Stomach (tissue), 9 donors: ENCODE measurements around the gene CYP17A1. TPM values are rescaled to one million over a fixed set of nuclear protein-coding genes. Genes with fewer than 3 reads are reported as not detected.
A peak's percentile ranks its signal among the peaks of the same experiment; 100 is the strongest.
"Not testable (repeated sequence)": the region's sequence is repeated elsewhere in the genome, so short reads cannot be mapped to it uniquely, and the experiment has no call there.

Experiments
- DNase-seq, 2 donors: peaks; one replicate each; pipeline versions ENCODE4 v3.0.0 to v3.0.0-alpha.2; 2013 to 2019
- H3K27ac ChIP-seq, 5 donors: fragments of 200-600 bp in 4 of 5; sonication (generic) in 4 of 5; one replicate each; pipeline ENCODE4 v1.5.1; 2013 to 2019; ENCODE audit warnings: mild to moderate bottlenecking in 1 of 5, moderate library complexity in 1 of 5
- H3K27me3 ChIP-seq, 3 donors: fragments of 200-600 bp; sonication (generic); one replicate each; pipeline ENCODE4 v1.5.1; 2017 to 2019; ENCODE audit warnings: mixed run types in 1 of 3
- H3K36me3 ChIP-seq, 4 donors: fragments of 200-600 bp; sonication (generic); 1 replicate in 3 of 4; 2 replicates in 1 of 4; pipeline ENCODE4 v1.5.1; 2016 to 2019
- H3K4me1 ChIP-seq, 4 donors: fragments of 200-600 bp; sonication (generic); one replicate each; pipeline ENCODE4 v1.5.1; 2016 to 2019
- H3K4me3 ChIP-seq, 4 donors: fragments of 200-600 bp; sonication (generic) in 3 of 4; one replicate each; pipeline ENCODE4 v1.5.1; 2016 to 2019; ENCODE audit warnings: mild to moderate bottlenecking in 1 of 4
- H3K9me3 ChIP-seq, 4 donors: fragments of 200-600 bp; sonication (generic); one replicate each; pipeline ENCODE4 v1.5.1; 2016 to 2019
- CTCF ChIP-seq, 7 experiments: fragments of 450-650 bp in 4 of 7; fragments of 200-600 bp in 3 of 7; sonication (generic) in 3 of 7; IDR thresholded peaks; one replicate each; pipeline ENCODE4 v1.5.1; 2016 to 2019; ENCODE audit warnings: antibody characterized with exemption in 7 of 7, control low read depth in 2 of 7, mild to moderate bottlenecking in 1 of 7
- EP300 ChIP-seq: sonication (generic); formaldehyde crosslinking; IDR thresholded peaks from one replicate; pipeline ENCODE4 v1.6.1; 2017; ENCODE audit warnings: antibody characterized with exemption
- POLR2A ChIP-seq, 4 donors: fragments of 450-650 bp; IDR thresholded peaks; one replicate each; pipeline ENCODE4 v1.6.1; 2016; ENCODE audit warnings: antibody characterized with exemption in 4 of 4, control low read depth in 2 of 4, mild to moderate bottlenecking in 1 of 4, moderate library complexity in 1 of 4
- POLR2AphosphoS5 ChIP-seq, 3 donors: sonication (generic); formaldehyde crosslinking; IDR thresholded peaks; one replicate each; pipeline ENCODE4 v1.6.1; 2016; ENCODE audit warnings: antibody characterized with exemption in 3 of 3
- WGBS, 5 donors: extraction: QIAGEN DNeasy Blood & Tissue Kit in 3 of 5; methylation state at CpG; one replicate each; pipeline versions ENCODE4 v1.1.5 to v1.1.7; 2013 to 2018; 5-methylcytosine and 5-hydroxymethylcytosine counted together
- intact Hi-C: fragments of 100-400 bp; cut with DNase I; formaldehyde crosslinking; loops from one replicate; pipeline ENCODE4 v1.15.1; 2023; ENCODE audit warnings: low total_unique reads
- polyA plus RNA-seq, 3 donors: library from polyadenylated mRNA; stranded (reverse); fragments of 200-250 nt; gene quantifications; one replicate each; pipeline ENCODE4 v1.2.3, GENCODE V29; 2013
- total RNA-seq, 5 donors: library from RNA; depleted of rRNA; stranded (reverse); fragments of >200 nt; gene quantifications; one replicate each; pipeline versions ENCODE4 v1.1.0 to v1.2.3, GENCODE V29; 2014 to 2016
- donor health status: healthy with polysubstance abuse.
- donor health status: Bipolar disorder and iron deficiency.
- donor health status: healthy.

Gene CYP17A1
- total and polyA plus RNA-seq, 8 donors, result 0.30 to 106 (median 0.37) TPM; not detected in 5

DNA sequence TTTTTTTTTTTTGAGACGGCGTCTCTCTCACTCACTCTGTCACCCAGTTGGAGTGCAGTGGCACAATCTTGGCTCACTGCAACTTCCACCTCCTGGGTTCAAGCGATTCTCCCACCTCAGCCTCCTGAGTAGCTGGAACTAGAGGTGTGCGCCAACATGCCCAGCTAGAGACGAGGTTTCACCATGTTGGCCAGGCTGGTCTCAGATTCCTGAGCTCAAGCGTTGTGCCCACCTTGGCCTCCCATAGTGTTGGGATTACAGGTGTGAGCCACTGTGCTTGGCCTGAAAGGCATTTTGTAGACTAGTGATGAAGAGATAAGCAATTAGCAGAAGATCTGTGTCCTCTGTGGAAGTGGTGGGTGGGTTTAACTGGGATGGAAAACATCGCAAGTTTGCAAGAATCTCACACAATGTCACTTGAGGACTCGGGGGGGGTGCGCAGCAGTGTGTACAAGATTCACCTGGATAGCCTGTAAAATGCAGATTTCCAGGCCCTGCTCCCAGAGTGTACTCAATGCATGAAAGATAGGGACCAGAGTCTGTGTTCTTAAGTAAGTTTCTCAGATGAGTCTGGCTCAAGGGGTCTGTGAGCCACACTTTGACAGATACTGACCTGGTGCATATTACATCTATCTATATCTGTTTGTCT is 10.9 kb downstream of the CYP17A1 start:
- H3K36me3 ChIP-seq, result no peaks in the 10 kb centered on the region
- no peak overlapping the region for H3K27ac ChIP-seq
- intact Hi-C loops, result loop anchor here (10.0 kb wide), 1 partner anchor 91 kb away; no protein-coding TSS in a partner anchor
- WGBS, 5 donors, result 90 to 96% (median 94%) methylated on average over 9 of the region's 9 CpGs
- no peak for DNase-seq
- TF ChIP-seq POLR2A (IDR thresholded peaks at IDR 0.05) (no peak), CTCF (IDR thresholded peaks at IDR 0.05) (no peak), EP300 (no peak)
- H3K4me1 ChIP-seq, result no peaks in the 10 kb centered on the region
- no peaks in the 10 kb centered on the region for H3K9me3 ChIP-seq
- H3K4me3 ChIP-seq, result no peak overlapping the region
- H3K27me3 ChIP-seq, result no peaks in the 10 kb centered on the region

DNA sequence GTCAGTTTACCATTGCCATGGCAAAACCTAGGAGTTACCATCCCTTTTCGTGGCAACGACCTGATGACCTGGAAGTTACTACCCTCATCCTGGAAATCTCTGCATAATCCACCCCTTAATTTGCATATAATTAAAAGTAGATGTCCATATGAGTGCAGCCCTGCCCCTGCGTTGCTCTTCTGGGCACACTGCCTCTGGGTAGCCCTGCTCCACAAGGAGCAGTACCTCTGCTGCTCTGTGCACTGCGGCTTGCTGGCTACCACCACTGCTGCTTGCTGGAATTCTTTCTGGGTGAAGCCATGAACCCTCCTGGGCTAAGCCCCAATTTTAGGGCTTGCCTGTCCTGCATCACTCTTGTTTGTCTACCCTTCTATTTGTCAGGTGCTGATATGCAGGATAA is 12.5 kb downstream of the CYP17A1 start:
- 88 to 93% (median 92%) methylated on average over 4 of the region's 4 CpGs for WGBS, 5 donors
- no peaks in the 10 kb centered on the region for H3K36me3 ChIP-seq
- H3K4me3 ChIP-seq, result no peak overlapping the region
- TF ChIP-seq EP300, result no peak
- no peak for TF ChIP-seq POLR2AphosphoS5 (IDR thresholded peaks at IDR 0.05)
- TF ChIP-seq POLR2A (IDR thresholded peaks at IDR 0.05), result no peak
- no peak for DNase-seq
- intact Hi-C loops, result loop anchor here (10.0 kb wide), 1 partner anchor 90 kb away; no protein-coding TSS in a partner anchor
- H3K27me3 ChIP-seq, result no peaks in the 10 kb centered on the region
- H3K27ac ChIP-seq, result no peak overlapping the region
- no peaks in the 10 kb centered on the region for H3K9me3 ChIP-seq
- no peaks in the 10 kb centered on the region for H3K4me1 ChIP-seq

- no peak overlapping the region for H3K4me3 ChIP-seq
- H3K27ac ChIP-seq, result no peak overlapping the region
- DNase-seq, result no peak
- TF ChIP-seq CTCF (IDR thresholded peaks at IDR 0.05) (no peak), EP300 (no peak), POLR2A (IDR thresholded peaks at IDR 0.05) (no peak)
- H3K36me3 ChIP-seq, result no peaks in the 10 kb centered on the region
- H3K27me3 ChIP-seq, result no peaks in the 10 kb centered on the region
- no peaks in the 10 kb centered on the region for H3K9me3 ChIP-seq
- 90 to 91% (median 91%) methylated on average over 12 of the region's 12 CpGs for WGBS, 5 donors
- H3K4me1 ChIP-seq, result peaks cover 0 to 7% (median 2%) of the 10 kb centered on the region in 4 donors
- intact Hi-C loops, result loop anchor here (10.0 kb wide), 1 partner anchor 87 kb away; no protein-coding TSS in a partner anchor
These were observed 15.0 kb downstream of the CYP17A1 start for GRCh38 chr10:102822222-102822621.

DNA sequence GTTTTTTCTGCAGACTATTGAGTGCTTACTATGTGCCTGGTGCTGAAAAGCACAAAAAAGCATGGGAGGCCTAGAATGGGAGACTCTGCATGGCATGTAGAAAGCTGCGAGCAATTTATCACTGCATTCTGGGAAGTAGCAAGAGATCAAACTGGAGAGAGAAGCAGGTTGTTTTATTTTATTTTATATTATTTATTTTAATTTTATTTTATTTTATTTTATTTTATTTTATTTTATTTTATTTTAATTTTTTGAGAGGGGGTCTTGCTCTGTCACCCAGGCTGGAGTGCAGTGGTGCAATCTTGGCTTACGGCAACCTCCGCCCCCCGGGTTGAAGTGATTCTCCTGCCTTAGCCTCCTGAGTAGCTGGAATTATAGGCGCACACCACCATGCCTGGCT is 17.2 kb downstream of the CYP17A1 start:
- H3K36me3 ChIP-seq, DNase-seq, H3K9me3 ChIP-seq, H3K27me3 ChIP-seq, H3K4me3 ChIP-seq: not testable (repeated sequence)
- WGBS, 5 donors, result 95 to 100% (median 98%) methylated on average over 5 of the region's 5 CpGs
- intact Hi-C loops, result loop anchor here (10.0 kb wide), 1 partner anchor 85 kb away; no protein-coding TSS in a partner anchor
- Histone ChIP-seq H3K27ac (peak overlapping the region in 1 of 5 donors; percentile 68), H3K4me1 (peaks cover 9 to 27% (median 21%) of the 10 kb centered on the region in 4 donors)

DNA sequence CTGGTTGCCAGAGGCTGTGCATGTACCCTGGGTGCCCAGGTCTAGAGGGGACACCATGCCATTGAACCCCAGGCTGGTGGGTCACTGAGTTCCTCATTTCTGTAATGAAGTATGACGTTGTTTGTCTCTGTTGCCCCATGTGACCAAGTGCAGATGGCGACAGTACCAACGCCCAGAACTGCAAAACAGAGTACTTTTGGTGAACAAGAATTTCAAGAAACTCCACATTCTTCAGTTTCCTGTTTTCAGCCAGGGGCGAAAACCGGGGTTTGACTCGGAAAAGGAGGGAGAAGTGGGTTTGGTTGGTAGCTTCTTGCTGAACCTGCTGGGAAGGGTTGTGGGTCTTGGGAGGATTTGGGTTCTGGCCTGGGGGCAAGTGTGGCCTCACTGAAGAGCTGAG is 18.2 kb downstream of the CYP17A1 start:
- DNase-seq, result peak in 1 of 2 donors; percentile 43
- intact Hi-C loops, result no loop called here
- WGBS, 5 donors, result 41 to 62% (median 47%) methylated on average over 3 to 6 of the region's 6 CpGs
- no peak overlapping the region for H3K4me3 ChIP-seq
- H3K36me3 ChIP-seq, result peaks cover 2 to 10% (median 4%) of the 10 kb centered on the region in 4 donors
- H3K4me1 ChIP-seq, result peaks cover 19 to 36% (median 30%) of the 10 kb centered on the region in 4 donors
- peak in 1 of 3 donors; percentile 3 for TF ChIP-seq POLR2AphosphoS5 (IDR thresholded peaks at IDR 0.05)
- TF ChIP-seq CTCF (IDR thresholded peaks at IDR 0.05), result no peak
- TF ChIP-seq POLR2A (IDR thresholded peaks at IDR 0.05), result no peak
- H3K9me3 ChIP-seq, result no peaks in the 10 kb centered on the region
- no peaks in the 10 kb centered on the region for H3K27me3 ChIP-seq
- H3K27ac ChIP-seq, result peak overlapping the region in 4 of 5 donors; percentile 13 to 92 (median 80)
